DMS79 (cell line): Measurements from ENCODE around the gene USP6.
"Not testable (repeated sequence)": the region's sequence is repeated elsewhere in the genome, so short reads cannot be mapped to it uniquely, and the experiment has no call there.

Experiments used
- DNase-seq: peaks from one replicate; lab custom pipeline; 2025; lab: John Stamatoyannopoulos, UW

Gene USP6

DNA sequence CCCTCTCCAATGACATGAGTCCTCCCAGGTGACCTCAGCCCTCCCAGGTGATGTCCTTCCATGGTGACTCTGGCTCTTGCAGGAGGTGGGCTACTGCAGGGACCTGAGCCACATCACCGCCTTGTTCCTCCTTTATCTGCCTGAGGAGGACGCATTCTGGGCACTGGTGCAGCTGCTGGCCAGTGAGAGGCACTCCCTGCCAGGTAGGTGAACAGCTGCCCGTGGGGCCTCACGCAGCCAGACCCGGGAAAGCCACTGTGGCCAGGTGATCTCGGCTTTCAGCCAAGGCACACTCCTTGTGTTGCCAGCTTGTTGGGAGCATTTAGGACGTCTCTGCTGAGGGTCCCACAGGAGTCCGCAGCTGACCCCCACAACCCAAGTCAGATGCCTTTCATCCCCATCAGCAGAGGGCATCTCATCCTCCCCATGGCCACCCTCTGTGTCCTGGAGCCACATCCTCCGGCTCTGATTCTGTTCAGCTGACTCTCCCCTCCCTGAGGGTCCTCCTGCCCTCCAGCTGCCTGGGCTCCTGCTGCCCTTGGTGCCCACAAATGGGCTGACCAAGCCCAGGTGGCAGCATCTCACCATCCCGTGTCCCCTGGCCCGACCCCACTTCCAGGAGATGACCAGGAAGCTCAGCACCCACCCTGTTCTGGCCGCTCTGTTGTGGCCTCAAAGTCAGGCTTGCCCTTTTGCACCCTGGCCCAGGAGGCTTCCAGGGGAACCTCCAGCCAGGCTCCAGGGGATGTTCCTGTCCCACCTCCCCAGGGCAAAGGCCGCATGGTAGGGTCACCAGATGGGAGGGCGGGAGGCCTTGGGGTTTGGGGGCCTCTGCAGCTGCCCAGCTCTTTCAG, 20.1 kb downstream of the USP6 start:
- DNase-seq: no peak

DNA sequence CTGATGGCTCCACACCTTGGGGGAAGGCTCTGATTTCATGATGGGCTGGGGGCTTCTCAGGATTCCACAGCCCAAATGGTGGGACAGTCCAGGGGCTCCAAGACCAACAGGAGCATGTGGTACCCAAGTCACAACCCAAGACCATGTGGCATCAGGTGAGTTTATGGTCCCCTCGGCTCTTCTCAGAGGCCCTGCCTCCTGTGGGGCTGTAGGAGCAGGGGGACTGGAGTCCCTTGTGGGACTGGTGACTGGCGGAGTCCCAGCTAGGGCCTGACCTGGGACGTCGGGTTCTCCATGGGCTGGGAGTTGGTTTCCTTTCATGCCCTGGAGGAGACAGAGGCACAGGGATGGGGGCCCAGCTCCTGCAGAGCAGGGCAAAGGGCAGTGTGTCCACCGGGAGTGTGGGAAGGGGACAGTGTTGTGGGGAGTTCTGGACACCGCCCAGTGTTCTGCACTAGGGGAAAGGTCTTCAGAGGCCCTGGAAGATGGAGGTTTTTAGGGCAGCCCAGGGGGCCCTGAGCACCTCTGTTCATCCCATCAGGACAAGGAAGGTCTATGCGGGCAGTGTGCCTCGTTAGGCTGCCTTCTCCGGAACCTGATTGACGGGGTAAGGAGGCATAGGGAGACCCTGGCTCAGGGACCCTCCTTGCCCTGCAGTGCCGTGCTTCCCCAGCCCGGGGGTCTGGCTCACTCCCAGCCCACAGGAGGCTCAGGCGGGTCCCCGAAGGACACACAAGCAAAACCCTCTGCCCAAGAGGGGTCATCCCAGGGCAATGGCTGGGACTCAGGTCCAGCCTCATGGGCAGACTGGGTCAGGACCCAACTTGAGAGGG, 21.0 kb downstream of the USP6 start:
- not testable (repeated sequence) for DNase-seq

DNA sequence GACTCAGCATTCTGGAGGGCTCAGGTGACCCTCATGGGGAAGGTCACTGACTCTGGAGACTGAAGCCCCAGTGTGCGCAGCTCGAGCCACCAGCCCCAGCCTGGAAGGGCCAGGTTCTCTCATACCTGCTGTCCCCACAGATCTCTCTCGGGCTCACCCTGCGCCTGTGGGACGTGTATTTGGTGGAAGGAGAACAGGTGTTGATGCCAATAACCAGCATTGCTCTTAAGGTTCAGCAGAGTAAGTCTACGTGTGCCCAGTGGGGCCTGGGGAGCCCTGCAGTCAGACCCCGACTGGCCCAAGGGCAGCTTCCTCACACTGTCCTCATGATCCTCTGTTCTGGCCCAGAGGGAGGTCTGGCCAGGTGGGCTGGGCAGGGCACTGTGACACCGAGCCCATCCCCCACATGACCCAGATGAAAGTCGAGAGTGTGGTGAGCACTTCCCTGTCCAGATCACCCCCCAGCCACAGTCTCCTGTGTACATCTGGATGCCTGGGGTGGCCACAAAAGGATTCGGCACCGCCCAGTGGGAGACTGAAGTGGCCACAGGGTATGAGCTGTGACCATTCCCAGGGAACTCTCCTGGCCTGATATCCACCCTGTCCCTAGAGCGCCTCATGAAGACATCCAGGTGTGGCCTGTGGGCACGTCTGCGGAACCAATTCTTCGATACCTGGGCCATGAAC, 21.8 kb downstream of the USP6 start:
- DNase-seq: not testable (repeated sequence)

DNA sequence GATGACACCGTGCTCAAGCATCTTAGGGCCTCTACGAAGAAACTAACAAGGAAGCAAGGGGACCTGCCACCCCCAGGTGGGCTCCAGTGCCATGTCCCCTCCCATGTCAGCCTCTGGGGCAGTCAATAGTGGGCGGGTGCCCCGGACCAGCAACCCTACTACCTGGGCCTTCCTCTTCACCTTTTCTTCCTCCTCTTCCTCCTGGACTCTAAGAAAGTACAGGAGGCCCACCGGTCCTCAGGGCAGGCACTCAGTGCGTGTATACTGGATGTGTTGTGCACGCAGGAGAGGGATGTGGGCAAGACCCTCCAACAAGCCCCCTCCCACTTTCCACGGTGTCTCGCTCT, 22.3 kb downstream of the USP6 start:
- DNase-seq: not testable (repeated sequence)

DNA sequence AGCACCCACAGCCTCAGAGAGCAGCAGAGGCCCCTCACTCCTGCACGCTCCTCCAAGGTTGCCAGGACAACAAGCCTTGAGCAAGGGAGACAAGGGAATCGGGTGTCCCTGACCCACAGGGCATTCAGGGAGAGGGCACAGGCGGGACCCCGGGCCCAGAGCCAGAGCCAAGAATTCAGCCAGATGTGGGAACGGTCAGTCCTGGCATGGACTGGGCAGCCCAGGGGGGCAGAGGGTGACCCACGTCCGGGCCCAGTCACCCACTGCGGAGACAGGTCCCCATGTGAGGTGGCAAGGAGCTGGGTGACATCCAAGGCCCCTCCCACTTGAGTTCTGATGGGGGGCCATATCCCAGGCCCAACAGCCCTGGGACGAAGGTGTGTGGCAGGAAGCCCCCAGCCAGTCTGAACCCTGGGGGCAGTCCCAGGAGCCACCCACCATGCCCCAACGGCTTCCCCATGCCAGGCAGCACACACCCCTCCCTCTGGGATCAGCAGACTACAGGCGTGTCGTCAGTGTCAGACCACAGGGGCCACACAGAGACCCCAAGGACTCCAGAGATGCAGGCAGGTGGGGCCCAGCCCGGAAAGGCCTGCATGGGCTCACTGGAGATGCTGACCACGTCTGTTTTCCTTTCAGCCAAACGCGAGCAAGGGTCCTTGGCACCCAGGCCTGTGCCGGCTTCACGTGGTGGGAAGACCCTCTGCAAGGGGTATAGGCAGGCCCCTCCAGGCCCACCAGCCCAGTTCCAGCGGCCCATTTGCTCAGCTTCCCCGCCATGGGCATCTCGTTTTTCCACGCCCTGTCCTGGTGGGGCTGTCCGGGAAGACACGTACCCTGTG, 23.0 kb downstream of the USP6 start:
- no peak for DNase-seq

DNA sequence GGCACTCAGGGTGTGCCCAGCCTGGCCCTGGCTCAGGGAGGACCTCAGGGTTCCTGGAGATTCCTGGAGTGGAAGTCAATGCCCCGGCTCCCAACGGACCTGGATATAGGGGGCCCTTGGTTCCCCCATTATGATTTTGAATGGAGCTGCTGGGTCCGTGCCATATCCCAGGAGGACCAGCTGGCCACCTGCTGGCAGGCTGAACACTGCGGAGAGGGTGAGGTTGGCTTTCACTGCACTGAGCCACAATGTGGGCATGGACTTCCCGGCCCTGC, 23.6 kb downstream of the USP6 start:
- no peak for DNase-seq

DNA sequence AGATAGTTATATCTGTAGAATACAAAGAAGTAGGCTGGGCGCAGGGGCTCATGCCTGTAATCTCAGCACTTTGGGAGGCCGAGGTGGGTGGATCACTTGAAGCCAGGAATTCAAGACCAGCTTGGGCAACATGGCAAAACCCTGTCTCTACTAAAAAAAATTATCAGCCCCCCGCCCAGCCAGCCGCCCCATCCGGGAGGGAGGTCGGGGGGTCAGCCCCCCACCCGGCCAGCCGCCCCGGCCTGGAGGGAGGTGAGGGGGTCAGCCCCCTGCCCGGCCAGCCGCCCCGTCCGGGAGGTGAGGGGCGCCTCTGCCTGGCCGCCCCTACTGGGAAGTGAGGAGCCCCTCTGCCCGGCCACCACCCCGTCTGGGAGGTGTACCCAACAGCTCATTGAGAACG, 27.0 kb downstream of the USP6 start:
- DNase-seq: not testable (repeated sequence)

DNA sequence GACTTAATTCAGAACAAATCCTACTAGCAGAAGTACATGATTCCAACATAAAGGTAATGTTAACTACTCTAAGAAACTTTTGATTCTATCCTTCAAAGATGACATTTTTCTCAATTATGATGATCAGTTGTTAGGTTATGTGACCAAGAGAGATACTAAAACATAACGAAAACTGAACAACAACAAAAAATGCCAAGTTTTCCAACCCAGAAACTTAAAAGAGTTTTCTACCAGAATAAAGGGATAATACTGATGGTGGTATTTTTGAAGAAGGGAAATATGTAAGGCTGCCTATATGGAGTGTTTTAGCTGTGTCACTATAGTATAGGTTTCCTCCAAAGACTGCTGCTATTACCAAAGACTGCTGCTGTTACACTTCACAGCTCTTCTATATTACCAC, 30.3 kb downstream of the USP6 start:
- not testable (repeated sequence) for DNase-seq

DNA sequence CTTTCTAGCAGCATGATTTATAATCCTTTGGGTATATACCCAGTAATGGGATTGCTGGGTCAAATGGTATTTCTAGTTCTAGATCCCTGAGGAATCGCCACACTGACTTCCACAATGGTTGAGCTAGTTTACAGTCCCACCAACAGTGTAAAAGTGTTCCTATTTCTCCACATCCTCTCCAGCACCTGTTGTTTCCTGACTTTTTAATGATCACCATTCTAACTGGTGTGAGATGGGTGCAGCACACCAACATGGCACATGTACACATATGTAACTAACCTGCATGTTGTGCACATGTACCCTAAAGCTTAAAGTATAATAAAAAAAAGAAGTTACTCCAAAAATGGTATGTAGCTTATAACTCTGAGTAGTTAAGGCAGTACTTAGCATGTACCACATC, 44.9 kb downstream of the USP6 start:
- not testable (repeated sequence) for DNase-seq

DNA sequence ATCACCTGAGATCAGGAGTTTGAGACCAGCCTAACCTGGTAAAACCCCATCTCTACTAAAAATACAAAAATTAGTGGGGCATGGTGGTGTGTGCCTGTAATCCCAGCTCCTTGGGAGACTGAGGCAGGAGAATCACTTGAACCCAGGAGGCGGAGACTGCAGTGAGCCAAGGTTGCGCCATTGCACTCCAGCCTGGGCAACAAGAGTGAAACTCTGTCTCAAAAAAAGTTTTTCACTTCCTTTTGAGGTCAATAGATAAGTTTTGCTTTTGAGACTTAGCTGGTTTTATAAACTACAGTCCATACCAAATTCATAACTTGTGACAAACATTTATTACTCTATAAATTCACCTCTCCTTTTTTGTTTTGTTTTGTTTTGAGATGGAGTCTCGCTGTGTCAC, 46.0 kb downstream of the USP6 start:
- not testable (repeated sequence) for DNase-seq

DNA sequence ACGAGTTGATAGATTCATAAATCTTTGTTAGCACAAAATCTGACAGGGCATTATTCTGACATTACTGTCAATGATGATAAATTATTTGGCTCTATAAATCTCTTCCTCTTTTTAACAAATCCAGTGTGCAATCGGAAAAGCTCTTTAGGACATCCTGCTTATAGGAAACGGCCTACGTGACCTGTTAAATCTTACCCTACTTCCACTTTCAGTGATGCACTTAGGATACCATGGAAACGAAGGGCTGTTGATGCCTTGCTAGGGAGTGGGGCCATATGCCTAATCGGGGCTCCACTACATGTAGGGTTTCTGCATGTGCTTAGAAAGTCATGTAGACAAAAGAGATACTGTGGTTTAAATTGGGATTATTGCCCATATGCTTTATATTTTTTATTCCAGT, 48.6 kb downstream of the USP6 start:
- DNase-seq: no peak

DNA sequence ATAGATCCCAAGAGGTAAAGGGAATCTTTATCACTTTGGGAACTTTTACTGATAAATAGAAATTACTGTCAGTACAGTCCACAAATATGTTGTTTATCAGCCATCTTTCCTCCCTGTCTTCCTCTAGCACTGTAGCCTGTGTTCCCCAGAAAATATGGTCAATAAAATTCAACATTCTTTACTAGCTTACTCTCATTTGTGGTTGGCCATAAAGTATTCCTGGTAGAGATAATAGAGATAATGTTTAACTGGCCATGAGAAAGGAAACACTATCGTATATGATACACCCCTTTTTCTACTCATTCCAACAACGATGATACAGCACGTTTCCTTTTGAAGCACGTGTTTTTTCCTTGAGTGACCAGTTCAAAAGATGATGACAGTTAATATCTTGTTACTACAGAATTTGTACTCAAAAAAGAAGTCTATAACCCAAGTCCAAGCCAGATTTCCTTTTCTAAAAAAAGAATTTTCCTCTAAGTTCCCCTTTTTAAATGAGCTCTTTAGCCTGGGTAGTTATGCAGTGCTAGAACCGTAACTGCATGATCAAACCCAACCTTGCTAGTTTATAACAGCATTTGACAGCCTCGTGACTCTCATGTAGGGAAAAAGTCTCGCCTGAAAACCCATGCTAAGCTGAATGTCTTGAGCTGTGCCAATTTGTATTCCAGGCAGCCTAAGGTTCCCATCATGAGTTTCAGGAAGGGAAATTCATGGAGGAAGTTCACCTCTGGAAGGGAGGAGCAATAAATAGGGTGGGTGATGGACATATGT, 50.1 kb downstream of the USP6 start:
- not testable (repeated sequence) for DNase-seq

DNA sequence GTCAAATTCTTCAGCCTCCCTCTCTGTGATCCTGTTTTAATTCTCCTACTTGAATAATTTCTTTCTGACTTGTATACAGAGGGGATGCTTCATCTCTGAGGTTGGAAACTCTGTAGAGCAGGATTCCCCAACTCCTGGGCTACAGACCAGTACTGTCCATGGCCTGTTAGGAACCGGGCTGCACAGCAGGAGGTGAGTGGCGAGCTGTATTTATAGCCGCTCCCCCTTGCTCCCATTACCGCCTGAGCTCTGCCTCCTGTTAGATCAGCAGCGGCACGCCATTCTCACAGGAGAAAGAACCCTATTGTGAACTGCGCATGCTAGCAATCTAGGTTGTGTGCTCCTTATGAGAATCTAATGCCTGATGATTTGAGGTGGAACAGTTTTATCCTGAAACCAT, 59.2 kb downstream of the USP6 start:
- DNase-seq: not testable (repeated sequence)

DNA sequence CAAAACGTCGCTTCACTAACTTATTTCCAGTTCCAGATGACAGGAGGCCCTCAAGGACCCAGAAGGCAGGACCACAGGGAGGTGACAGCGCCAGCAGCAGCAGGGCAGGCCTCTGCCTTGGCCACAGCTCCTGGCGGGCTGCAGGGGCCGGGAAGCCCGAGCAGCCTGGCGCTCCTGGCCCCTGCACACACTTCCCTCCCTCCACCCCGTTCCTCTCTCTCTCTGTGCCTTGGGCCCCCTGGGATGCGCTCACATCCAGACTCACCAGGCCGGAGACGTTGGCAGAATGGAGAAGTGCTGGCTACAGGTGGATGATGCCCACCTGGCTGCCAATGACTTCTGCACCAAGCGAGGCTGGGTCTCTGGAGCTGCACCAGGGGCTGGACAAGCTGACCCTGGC, 63.2 kb downstream of the USP6 start:
- DNase-seq: no peak

DNA sequence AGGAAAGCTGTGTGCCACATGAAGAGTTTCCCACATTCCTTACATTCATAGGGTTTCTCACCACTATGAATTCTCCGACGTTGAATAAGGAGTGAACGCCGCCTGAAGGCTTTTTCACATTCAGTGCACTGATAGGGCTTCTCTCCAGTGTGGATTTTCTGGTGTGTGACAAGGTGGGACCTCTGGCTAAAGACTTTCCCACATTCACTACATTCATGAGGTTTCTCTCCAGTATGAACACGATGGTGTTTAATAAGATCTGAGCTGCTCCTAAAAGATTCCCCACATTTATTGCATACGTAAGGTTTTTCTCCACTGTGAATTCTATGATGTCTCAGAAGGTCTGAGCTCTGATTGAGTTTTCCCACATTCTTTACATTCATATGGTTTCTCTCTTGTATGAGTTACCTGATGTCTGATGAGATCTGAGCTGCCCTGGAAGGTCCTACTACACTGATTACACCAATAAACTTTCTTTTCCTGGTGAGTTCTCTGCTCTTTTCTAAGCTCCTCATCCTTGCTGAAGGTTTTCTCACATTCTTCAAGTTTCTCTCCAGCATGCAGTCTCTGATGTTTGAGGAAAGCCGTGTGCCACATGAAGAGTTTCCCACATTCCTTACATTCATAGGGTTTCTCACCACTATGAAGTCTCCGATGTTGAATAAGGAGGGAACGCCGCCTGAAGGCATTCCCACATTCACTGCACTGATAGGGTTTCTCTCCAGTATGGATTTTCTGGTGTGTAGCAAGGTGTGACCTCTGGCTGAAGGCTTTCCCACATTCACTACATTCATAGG, 65.9 kb downstream of the USP6 start:
- DNase-seq: no peak

DNA sequence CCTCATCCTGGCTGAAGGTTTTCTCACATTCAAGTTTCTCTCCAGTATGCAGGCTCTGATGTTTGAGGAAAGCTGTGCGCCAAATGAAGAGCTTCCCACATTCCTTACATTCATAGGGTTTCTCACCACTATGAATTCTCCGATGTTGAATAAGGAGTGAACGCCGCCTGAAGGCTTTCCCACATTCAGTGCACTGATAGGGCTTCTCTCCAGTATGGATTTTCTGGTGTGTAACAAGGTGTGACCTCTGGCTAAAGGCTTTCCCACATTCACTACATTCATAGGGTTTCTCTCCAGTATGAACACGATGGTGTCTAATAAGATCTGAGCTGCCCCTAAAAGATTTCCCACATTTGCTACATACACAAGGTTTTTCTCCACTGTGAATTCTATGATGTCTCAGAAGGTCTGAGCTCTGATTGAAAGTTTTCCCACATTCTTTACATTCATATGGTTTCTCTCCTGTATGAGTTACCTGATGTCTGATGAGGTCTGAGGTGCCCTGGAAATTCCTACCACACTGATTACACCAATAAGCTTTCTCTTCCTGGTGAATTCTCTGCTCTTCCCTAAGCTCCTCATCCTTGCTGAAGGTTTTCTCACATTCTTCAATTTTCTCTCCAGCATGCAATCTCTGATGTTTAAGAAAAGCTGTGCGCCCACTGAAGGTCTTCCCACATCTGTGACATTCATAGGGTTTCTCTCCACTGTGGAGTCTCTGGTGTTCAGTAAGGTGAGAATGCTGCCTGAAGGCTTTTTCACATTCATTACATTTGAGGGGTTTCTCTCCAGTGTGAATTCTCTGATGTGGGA, 67.0 kb downstream of the USP6 start:
- DNase-seq: no peak

DNA sequence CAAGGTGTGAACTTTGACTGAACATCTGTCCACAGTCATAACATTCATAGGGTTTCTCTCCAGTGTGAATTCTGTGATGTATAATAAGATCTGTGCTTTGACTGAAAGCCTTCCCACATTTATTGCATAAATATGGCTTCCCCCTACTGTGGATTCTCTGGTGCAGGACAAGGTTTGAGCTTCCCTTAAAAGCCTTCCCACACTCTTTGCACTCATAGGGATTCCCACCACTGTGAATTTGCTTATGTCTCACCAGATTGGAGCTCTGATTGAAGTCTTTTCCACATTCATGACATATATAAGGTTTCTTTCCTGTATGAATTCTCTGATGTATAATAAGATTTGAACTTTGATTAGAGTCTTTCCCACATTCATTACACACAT, 67.6 kb downstream of the USP6 start:
- no peak for DNase-seq

DNA sequence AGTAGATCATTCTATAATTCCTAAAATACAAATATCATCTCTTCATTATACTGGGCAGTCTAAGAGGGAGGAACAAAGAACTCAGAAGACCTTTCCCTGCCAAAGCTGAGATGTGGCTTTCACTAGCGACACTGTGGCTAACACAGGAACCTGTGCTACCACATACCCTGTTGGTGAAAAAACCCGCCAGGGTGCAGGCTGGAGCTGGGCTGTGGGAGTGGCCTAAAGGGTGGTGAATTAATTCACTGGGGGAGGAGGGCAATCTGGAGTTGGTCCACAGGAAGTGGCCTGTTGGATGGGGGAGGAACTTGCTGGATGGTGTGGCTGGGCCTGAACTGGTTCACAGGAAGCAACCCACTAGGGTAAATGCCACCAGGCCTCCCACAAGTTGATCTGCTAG, 68.5 kb downstream of the USP6 start:
- DNase-seq: no peak

DNA sequence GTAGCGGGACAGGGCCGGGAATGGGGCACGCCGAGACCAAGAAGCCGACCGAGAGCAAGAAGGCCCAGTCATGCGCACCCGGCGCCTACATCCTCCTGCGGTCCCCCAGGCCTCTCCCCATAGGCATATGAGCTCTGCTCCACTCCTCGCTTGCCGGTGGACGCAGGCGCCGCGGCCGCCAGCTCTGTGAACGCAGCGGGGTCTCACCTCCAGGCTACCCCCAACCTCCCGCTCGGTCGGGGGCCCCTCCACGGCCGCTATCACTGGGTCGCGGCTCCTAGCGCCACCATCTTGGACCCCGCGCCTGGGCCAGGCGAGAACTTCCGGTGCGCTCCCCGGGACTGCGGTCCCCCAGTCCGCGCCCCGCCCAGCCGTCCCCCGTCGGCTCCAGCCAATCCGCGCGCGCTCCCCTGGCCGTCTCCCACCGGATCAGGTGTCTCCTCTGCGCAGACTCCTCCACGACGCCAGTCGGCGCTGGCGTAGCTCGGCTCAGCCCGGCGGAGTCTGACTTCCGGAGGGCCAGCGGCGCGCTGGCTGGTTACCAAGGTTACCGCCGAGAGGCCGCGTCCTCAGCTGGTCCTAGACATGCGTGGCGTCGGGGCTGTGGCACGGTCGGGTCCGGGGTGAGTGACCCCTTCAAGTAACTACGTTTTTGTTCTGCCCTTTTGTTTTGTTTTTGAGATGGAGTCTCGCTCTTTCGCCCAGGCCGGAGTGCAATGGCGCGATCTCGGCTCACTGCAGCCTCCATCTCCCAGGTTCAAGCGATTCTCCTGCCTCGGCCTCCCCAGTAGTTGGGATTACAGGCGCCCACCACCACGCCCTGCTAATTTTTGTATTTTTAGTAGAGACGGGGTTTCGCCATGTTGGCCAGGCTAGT, 75.9 kb downstream of the USP6 start, which contains the start of gene ZNF594:
Gene ZNF594 (minus strand): TSS at position 328 of the 877 bp plus-strand sequence. CDS start 7,612 bp downstream, outside the sequence.
- peak; percentile 94 for DNase-seq
